SK-N-SH (cell line): ENCODE results near the gene ZNF726. TPM values are rescaled to one million over a fixed set of nuclear protein-coding genes. Genes with fewer than 3 reads are reported as not detected.

ENCODE experiments used
- CTCF ChIA-PET: fragments of 300-600, 350-600 bp; formaldehyde crosslinking; extraction: SDS; loops from one replicate; lab custom pipeline; 2021; lab: Yijun Ruan, JAX
- POLR2A ChIA-PET: fragments of 350-600 bp; sonication (Branson Sonifier 250); formaldehyde crosslinking; extraction: SDS; loops from one replicate; lab custom pipeline; 2020; ENCODE audit warnings: antibody characterized with exemption, inconsistent platforms; lab: Yijun Ruan, JAX
- DNase-seq: peaks from one replicate; pipeline ENCODE4 v3.0.0; 2012
- H2AFZ ChIP-seq: fragments of 200-600 bp; sonication (generic); 2 replicates; pipeline ENCODE4 v1.8.1; 2016; ENCODE audit warnings: antibody characterized with exemption, mild to moderate bottlenecking, low read depth
- H3F3A ChIP-seq: fragments of 200-600 bp; sonication (generic); replicated peaks from 2 replicates; pipeline ENCODE3; 2016; ENCODE audit warnings: antibody characterized with exemption, mild to moderate bottlenecking; ENCODE audit not compliant: insufficient read depth
- H3K27ac ChIP-seq, 2 experiments: fragments of 200-500 bp in 1 of 2; fragments of 200-600 bp in 1 of 2; sonication (Bioruptor generic) in 1 of 2; sonication (generic), shearing (Covaris generic) in 1 of 2; 2 replicates each; pipeline versions ENCODE4 v1.5.1 to v1.6.1; 2014 to 2016; ENCODE audit warnings: low read depth in 2 of 2, inconsistent platforms in 1 of 2, low read length in 1 of 2, mild to moderate bottlenecking in 1 of 2, mixed read lengths in 1 of 2
- H3K27me3 ChIP-seq: fragments of 200-600 bp; sonication (generic), shearing (Covaris generic); 2 replicates; pipeline ENCODE4 v1.6.1; 2016; ENCODE audit warnings: mixed run types; ENCODE audit not compliant: insufficient read depth
- H3K36me3 ChIP-seq, 2 experiments: fragments of 200-500 bp in 1 of 2; fragments of 200-600 bp in 1 of 2; sonication (Bioruptor generic) in 1 of 2; sonication (generic) in 1 of 2; replicated peaks in 1 of 2; 2 replicates each; pipeline versions ENCODE3 to v1.5.1; 2014 to 2016; ENCODE audit warnings: low read length in 1 of 2, mild to moderate bottlenecking in 1 of 2; ENCODE audit not compliant: insufficient read depth in 2 of 2, control insufficient read depth in 1 of 2
- H3K4me1 ChIP-seq, 2 experiments: fragments of 200-500 bp in 1 of 2; fragments of 200-600 bp in 1 of 2; sonication (Bioruptor generic) in 1 of 2; sonication (generic), shearing (Covaris generic) in 1 of 2; 2 replicates each; pipeline versions ENCODE4 v1.5.1 to v1.6.1; 2014 to 2016; ENCODE audit warnings: low read depth in 1 of 2, low read length in 1 of 2, mixed run types in 1 of 2; ENCODE audit not compliant: insufficient read depth in 2 of 2, control insufficient read depth in 1 of 2
- H3K4me2 ChIP-seq: fragments of 200-600 bp; sonication (generic), shearing (Covaris generic); 2 replicates; pipeline ENCODE4 v1.6.1; 2017; ENCODE audit warnings: mixed run types
- H3K4me3 ChIP-seq, 2 experiments: fragments of 200-500 bp in 1 of 2; fragments of 200-600 bp in 1 of 2; sonication (Bioruptor generic) in 1 of 2; sonication (generic), shearing (Covaris generic) in 1 of 2; 2 replicates each; pipeline versions ENCODE4 v1.5.1 to v1.8.1; 2014 to 2016; ENCODE audit warnings: low read depth in 2 of 2, inconsistent platforms in 1 of 2, low read length in 1 of 2, mild to moderate bottlenecking in 1 of 2, mixed read lengths in 1 of 2, moderate library complexity in 1 of 2
- H3K79me2 ChIP-seq: fragments of 200-600 bp; sonication (generic); 2 replicates; pipeline ENCODE4 v1.8.1; 2017; ENCODE audit warnings: mild to moderate bottlenecking; ENCODE audit not compliant: insufficient read depth
- H3K9ac ChIP-seq: fragments of 200-600 bp; sonication (generic); 2 replicates; pipeline ENCODE4 v1.6.1; 2017; ENCODE audit warnings: mixed run types
- H3K9me2 ChIP-seq: fragments of 200-600 bp; sonication (generic); 2 replicates; pipeline ENCODE4 v1.6.1; 2017; ENCODE audit warnings: mixed run types
- H3K9me3 ChIP-seq: fragments of 200-600 bp; sonication (generic); 2 replicates; pipeline ENCODE4 v1.6.1; 2017; ENCODE audit warnings: mixed run types, mild to moderate bottlenecking, moderate library complexity
- H4K20me1 ChIP-seq: fragments of 200-600 bp; sonication (generic); 2 replicates; pipeline ENCODE4 v1.6.1; 2017; ENCODE audit warnings: mild to moderate bottlenecking, mixed run types; ENCODE audit not compliant: insufficient read depth
- CHD2 ChIP-seq: fragments of 150-350 bp; IDR thresholded peaks from 2 replicates; pipeline ENCODE4 v1.6.1; 2018; ENCODE audit warnings: low read length; ENCODE audit not compliant: partially characterized antibody
- ELF1 ChIP-seq: IDR thresholded peaks from 2 replicates; pipeline ENCODE4 v1.4.0; 2012
- EP300 ChIP-seq, 2 experiments: IDR thresholded peaks; 2 replicates each; pipeline versions ENCODE4 v1.4.0 to v1.6.1; 2012; ENCODE audit warnings: borderline replicate concordance in 1 of 2, low read depth in 1 of 2, low read length in 1 of 2
- FOSL2 ChIP-seq: IDR thresholded peaks from 2 replicates; pipeline ENCODE4 v1.4.0; 2012; ENCODE audit warnings: low read depth, mild to moderate bottlenecking, moderate library complexity, borderline replicate concordance
- FOXM1 ChIP-seq: IDR thresholded peaks from 2 replicates; pipeline ENCODE4 v1.4.0; 2012; ENCODE audit warnings: low read depth, mild to moderate bottlenecking
- GABPA ChIP-seq: IDR thresholded peaks from 2 replicates; pipeline ENCODE4 v1.4.0; 2012; ENCODE audit warnings: low read depth, mild to moderate bottlenecking
- MEF2A ChIP-seq: IDR thresholded peaks from 2 replicates; pipeline ENCODE4 v1.4.0; 2012; ENCODE audit warnings: low read depth, borderline replicate concordance
- NFIC ChIP-seq: IDR thresholded peaks from 2 replicates; pipeline ENCODE4 v1.4.0; 2012; ENCODE audit warnings: borderline replicate concordance
- RAD21 ChIP-seq: IDR thresholded peaks from 2 replicates; pipeline ENCODE4 v1.6.1; 2012; ENCODE audit warnings: mild to moderate bottlenecking, low read length
- RCOR1 ChIP-seq: fragments of 150-350 bp; IDR thresholded peaks from 2 replicates; pipeline ENCODE4 v1.6.1; 2017; ENCODE audit warnings: antibody characterized with exemption, low read length
- RFX5 ChIP-seq: IDR thresholded peaks from 2 replicates; pipeline ENCODE4 v1.6.1; 2012; ENCODE audit warnings: mild to moderate bottlenecking, improper control_type of control experiment, low read length
- RXRA ChIP-seq: IDR thresholded peaks from 2 replicates; pipeline ENCODE4 v1.4.0; 2012; ENCODE audit warnings: low read depth, mild to moderate bottlenecking, borderline replicate concordance
- SIN3A ChIP-seq: IDR thresholded peaks from 2 replicates; pipeline ENCODE4 v1.6.1; 2012; ENCODE audit warnings: low read depth, mild to moderate bottlenecking, low read length, moderate library complexity, borderline replicate concordance
- TAF1 ChIP-seq: IDR thresholded peaks from 2 replicates; pipeline ENCODE4 v1.6.1; 2012; ENCODE audit warnings: low read depth, mild to moderate bottlenecking, low read length, moderate library complexity, borderline replicate concordance
- TEAD4 ChIP-seq: IDR thresholded peaks from 2 replicates; pipeline ENCODE4 v1.4.0; 2012; ENCODE audit warnings: mild to moderate bottlenecking, borderline replicate concordance; ENCODE audit not compliant: insufficient read depth
- YY1 ChIP-seq: IDR thresholded peaks from 2 replicates; pipeline ENCODE4 v1.4.0; 2012; ENCODE audit warnings: low read depth, mild to moderate bottlenecking
- WGBS: methylation state at CpG from one replicate; pipeline ENCODE4 v1.1.6; 2017; ENCODE audit warnings: low lambda C conversion rate; 5-methylcytosine and 5-hydroxymethylcytosine counted together
- polyA plus RNA-seq, 3 experiments: library from polyadenylated mRNA; depleted of rRNA; stranded (reverse); fragments of >200 nt; gene quantifications; 2 replicates each; pipeline ENCODE4 v1.2.3, GENCODE V29; 2012
- TF ChIP-seq, protein P1 (sequence below): IDR thresholded peaks from 2 replicates; pipeline ENCODE4; 2012
- TF ChIP-seq, protein P2 (sequence below): fragments of 150-350 bp; IDR thresholded peaks from 2 replicates; pipeline ENCODE4 v1.6.1; 2016; ENCODE audit warnings: mild to moderate bottlenecking, low read depth, low read length

The ZNF726 gene
- polyA plus RNA-seq, 1 of the 3 experiments (the other 2 are of a cell fraction) = 3.4 TPM

DNA sequence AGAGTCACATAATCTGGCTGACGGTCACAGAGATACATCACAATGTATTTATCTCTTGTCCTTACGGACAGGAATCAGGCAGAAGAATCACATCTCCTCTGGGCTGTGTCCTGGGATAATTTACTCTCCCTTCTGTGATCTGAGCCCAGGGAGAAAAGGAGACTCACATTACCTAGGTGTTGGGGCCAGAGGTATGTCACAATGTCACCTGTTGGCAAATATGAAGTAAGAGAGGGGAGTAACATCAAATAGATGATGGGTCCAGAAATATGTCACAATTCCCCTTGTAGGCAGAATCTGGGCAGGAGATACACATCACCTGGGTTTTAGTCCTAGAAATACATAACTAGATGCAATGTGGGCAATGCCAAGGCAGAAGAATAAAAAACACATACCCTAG lies 67.2 kb downstream of the ZNF726 start:
- Histone ChIP-seq H3K9me2 (no peaks in the 10 kb centered on the region), H4K20me1 (no peaks in the 10 kb centered on the region), H3K4me2 (no peak overlapping the region), H3K9me3 (no peaks in the 10 kb centered on the region), H3F3A (no peaks in the 10 kb centered on the region), H3K27ac (no peak overlapping the region), H3K79me2 (no peaks in the 10 kb centered on the region), H3K27me3 (no peaks in the 10 kb centered on the region), H3K4me1 (no peaks in the 10 kb centered on the region), H2AFZ (no peak overlapping the region), H3K4me3 (no peak overlapping the region), H3K9ac (no peak overlapping the region), H3K36me3 (no peaks in the 10 kb centered on the region)
- DNase-seq = no peak
- POLR2A ChIA-PET = no interaction called here
- CTCF ChIA-PET = interaction anchor here (0.6 kb wide), 1 partner anchor 52 kb away, joined by 3 read pairs; no protein-coding TSS in a partner anchor
- no peak for TF ChIP-seq GABPA
- TF ChIP-seq, protein P1, sequence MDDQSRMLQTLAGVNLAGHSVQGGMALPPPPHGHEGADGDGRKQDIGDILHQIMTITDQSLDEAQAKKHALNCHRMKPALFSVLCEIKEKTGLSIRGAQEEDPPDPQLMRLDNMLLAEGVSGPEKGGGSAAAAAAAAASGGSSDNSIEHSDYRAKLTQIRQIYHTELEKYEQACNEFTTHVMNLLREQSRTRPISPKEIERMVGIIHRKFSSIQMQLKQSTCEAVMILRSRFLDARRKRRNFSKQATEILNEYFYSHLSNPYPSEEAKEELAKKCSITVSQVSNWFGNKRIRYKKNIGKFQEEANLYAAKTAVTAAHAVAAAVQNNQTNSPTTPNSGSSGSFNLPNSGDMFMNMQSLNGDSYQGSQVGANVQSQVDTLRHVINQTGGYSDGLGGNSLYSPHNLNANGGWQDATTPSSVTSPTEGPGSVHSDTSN = no peak
- TF ChIP-seq RXRA = no peak
- no peak for TF ChIP-seq NFIC
- no peak for TF ChIP-seq TAF1
- no peak for TF ChIP-seq ELF1
- TF ChIP-seq EP300 (IDR thresholded peaks at IDR 0.05; ENCODE audit: borderline replicate concordance in 1 of 2, low read depth in 1 of 2, low read length in 1 of 2) = no peak
- TF ChIP-seq, protein P2, sequence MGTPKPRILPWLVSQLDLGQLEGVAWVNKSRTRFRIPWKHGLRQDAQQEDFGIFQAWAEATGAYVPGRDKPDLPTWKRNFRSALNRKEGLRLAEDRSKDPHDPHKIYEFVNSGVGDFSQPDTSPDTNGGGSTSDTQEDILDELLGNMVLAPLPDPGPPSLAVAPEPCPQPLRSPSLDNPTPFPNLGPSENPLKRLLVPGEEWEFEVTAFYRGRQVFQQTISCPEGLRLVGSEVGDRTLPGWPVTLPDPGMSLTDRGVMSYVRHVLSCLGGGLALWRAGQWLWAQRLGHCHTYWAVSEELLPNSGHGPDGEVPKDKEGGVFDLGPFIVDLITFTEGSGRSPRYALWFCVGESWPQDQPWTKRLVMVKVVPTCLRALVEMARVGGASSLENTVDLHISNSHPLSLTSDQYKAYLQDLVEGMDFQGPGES = no peak
- TF ChIP-seq RAD21 = no peak
- TF ChIP-seq TEAD4 = no peak
- TF ChIP-seq YY1 = no peak
- 26% methylated on average over 2 of the region's 2 CpGs for WGBS

DNA sequence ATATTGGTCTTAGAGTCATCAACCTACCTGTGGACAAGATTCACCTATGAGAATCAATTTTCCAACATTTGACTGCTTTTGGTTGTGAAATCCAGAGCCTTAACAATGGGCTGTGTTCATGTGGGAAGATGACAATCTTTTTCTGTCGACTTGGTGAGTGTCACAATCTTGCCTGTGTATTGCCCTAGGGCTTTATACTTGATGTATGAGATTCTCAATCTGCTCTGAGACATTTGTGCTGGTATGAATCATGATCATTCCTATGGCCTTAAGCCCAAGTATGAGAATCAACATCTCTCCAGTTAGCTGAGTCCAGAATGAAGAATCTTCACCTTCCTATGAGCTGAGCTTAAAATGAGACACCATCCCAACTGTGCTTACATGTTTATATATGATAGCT lies 68.7 kb downstream of the ZNF726 start:
- H3K9me3 ChIP-seq = no peaks in the 10 kb centered on the region
- no peaks in the 10 kb centered on the region for H3K36me3 ChIP-seq
- no peak overlapping the region for H3K27ac ChIP-seq
- no peak overlapping the region for H2AFZ ChIP-seq
- H3K4me1 ChIP-seq = no peaks in the 10 kb centered on the region
- H4K20me1 ChIP-seq = no peaks in the 10 kb centered on the region
- POLR2A ChIA-PET = no interaction called here
- H3F3A ChIP-seq = no peaks in the 10 kb centered on the region
- WGBS = 0% methylated on average over 1 of the region's 1 CpG
- H3K27me3 ChIP-seq = no peaks in the 10 kb centered on the region
- no peak overlapping the region for H3K9ac ChIP-seq
- H3K4me3 ChIP-seq = no peak overlapping the region
- H3K79me2 ChIP-seq = no peaks in the 10 kb centered on the region
- TF ChIP-seq GABPA (no peak), FOXM1 (no peak), RCOR1 (no peak), RFX5 (no peak), SIN3A (no peak), RXRA (no peak), MEF2A (no peak), RAD21 (no peak), CHD2 (no peak), FOSL2 (no peak)
- TF ChIP-seq, all 33 proteins: peak for 0
- DNase-seq = no peak
- CTCF ChIA-PET = no interaction called here
- H3K9me2 ChIP-seq = no peaks in the 10 kb centered on the region
- no peak overlapping the region for H3K4me2 ChIP-seq

Other genes with a start within 250 kb of the ZNF726 start
- 1.8 and 3.1 TPM in 2 replicates for gene ZNF675, start 227.7 kb upstream of the ZNF726 start, polyA plus RNA-seq (2012; rRNA removed)
- gene ZNF681, start 156.0 kb upstream of the ZNF726 start, polyA plus RNA-seq (2012; rRNA removed) = 0.37 and 0.38 TPM in 2 replicates
- 3.1 and 4.2 TPM in 2 replicates for gene ZNF254, start 172.3 kb downstream of the ZNF726 start, polyA plus RNA-seq (2012; rRNA removed)